Ishikawa (cell line): ENCODE data around the gene SMCO1.

Experiments used
- CEBPB ChIP-seq: IDR thresholded peaks from 2 replicates; pipeline ENCODE4 v1.6.1; 2012
- CREB1 ChIP-seq: IDR thresholded peaks from 2 replicates; pipeline ENCODE4 v1.6.1; 2012; ENCODE audit warnings: low read depth
- EGR1 ChIP-seq: IDR thresholded peaks from 2 replicates; pipeline ENCODE4 v1.6.1; 2012
- EP300 ChIP-seq: IDR thresholded peaks from 2 replicates; pipeline ENCODE4 v1.6.1; 2012; ENCODE audit warnings: borderline replicate concordance
- FOXM1 ChIP-seq: IDR thresholded peaks from 2 replicates; pipeline ENCODE4 v1.6.1; 2012; ENCODE audit warnings: low read depth, borderline replicate concordance
- NFIC ChIP-seq: IDR thresholded peaks from 2 replicates; pipeline ENCODE4 v1.6.1; 2012
- REST ChIP-seq: IDR thresholded peaks from 2 replicates; pipeline ENCODE4 v1.6.1; 2012; ENCODE audit warnings: low read depth, mild to moderate bottlenecking
- TAF1 ChIP-seq: IDR thresholded peaks from 2 replicates; pipeline ENCODE4 v1.6.1; 2012; ENCODE audit warnings: low read depth, mild to moderate bottlenecking
- TCF12 ChIP-seq: IDR thresholded peaks from 2 replicates; pipeline ENCODE4 v1.6.1; 2012; ENCODE audit warnings: low read depth
- TEAD4 ChIP-seq: IDR thresholded peaks from 2 replicates; pipeline ENCODE4 v1.6.1; 2012
- TF ChIP-seq, protein P1 (sequence below): IDR thresholded peaks from 2 replicates; pipeline ENCODE4 v1.6.1; 2012

DNA sequence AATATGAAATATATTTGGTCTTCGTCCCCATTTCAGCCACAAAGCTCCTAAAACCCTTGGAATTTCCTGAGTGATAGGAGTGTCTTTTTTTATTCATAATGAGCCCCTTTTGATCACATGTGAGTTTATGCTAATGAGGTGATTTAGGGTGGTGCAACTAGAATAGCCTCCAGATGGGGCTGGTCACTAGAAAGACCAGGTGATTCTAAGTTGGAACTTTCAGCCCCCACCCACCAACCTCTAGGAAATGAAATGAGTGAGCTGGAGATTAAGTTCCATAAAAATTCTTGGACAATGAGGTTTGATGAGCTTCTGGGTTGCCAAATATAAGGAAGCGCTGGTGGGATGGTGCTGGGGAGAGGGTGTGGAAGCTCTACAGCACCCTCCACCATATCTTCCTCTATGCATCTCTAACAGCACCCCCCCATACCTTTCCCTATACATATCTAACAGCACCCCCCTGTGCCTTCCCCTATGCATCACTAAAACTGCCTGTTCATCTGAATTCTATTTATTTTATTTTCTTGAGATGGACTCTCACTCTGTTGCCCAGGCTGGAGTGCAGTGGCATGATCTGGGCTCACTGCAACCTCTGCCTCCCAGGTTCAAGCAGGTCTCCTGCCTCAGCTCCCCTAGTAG is 2.1 kb upstream of the SMCO1 start:
- no peak for TF ChIP-seq REST
- TF ChIP-seq, protein P1, sequence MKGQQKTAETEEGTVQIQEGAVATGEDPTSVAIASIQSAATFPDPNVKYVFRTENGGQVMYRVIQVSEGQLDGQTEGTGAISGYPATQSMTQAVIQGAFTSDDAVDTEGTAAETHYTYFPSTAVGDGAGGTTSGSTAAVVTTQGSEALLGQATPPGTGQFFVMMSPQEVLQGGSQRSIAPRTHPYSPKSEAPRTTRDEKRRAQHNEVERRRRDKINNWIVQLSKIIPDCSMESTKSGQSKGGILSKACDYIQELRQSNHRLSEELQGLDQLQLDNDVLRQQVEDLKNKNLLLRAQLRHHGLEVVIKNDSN: no peak
- no peak for TF ChIP-seq CEBPB
- no peak for TF ChIP-seq CREB1
- TF ChIP-seq NFIC: no peak
- TF ChIP-seq TEAD4: no peak
- TF ChIP-seq FOXM1: no peak
- no peak for TF ChIP-seq TAF1
- no peak for TF ChIP-seq EP300
- no peak; the same call in 1 of the 2 replicates for TF ChIP-seq TCF12
- no peak for TF ChIP-seq EGR1
